ENCODE measurements around the gene CACNB3. TPM values are rescaled to one million over a fixed set of nuclear protein-coding genes. Genes with fewer than 3 reads are reported as not detected.
A peak's percentile ranks its signal among the peaks of the same experiment; 100 is the strongest.
"Not testable (repeated sequence)": the region's sequence is repeated elsewhere in the genome, so short reads cannot be mapped to it uniquely, and the experiment has no call there.

CACNB3 gene
- total and polyA plus RNA-seq, 2 of the 13 experiments (the other 11 are each of a cell fraction or from before 2014, with no cell fraction given): 0.29 to 0.54 TPM

DNA sequence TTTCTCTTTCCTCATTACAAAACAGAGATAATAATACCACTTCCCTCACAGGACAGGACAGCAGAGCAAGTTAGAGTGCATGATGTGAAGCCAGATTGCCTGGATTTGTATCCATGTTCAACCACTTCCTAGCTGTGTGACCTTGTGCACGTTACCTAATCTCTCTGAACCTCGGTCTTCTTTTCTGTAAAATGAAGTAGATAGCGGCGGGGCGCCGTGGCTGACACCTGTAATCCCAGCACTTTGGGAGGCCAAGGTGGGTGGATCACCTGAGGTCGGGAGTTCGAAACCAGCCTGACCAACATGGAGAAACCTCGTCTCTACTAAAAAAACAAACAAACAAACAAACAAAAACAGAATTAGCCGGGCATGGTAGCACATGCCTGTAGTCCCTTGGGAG is 36.6 kb downstream of the CACNB3 start:
- in situ Hi-C loops (cut with HindIII; ENCODE audit: extremely low pct_ligation_motif_present, low pct_unique_long_range_greater_than_20kb): loop anchor here (5.0 kb wide), 2 partner anchors 32 to 82 kb away; no protein-coding TSS in a partner anchor

DNA sequence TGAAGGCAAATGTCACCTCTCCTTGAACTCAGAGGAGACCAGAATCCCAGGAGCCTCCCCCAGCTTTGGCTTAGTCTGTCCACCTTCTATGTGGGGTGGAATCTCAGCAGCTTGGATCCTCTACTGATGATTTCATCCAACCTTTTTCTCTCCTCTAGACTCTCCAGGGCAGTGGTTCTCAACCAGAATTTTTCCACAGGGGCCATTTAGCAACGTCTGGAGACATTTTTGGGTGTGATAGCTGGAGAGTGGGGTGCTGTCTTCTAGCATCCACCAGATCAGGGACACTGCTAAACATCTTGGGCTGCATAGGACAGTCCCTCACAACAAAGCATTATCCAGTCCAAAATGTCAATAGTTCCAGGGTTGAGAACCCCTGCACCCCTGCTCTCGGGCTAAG is 38.1 kb downstream of the CACNB3 start:
- Histone ChIP-seq H3K9ac (ENCODE audit: insufficient read depth, low read depth, low read length) (no peak overlapping the region), H3K79me2 (ENCODE audit: insufficient read depth, low read length) (peaks cover 5% of the 10 kb centered on the region), H3K27me3 (ENCODE audit: control insufficient read depth in 1 of 2, insufficient read depth in 2 of 2, low read length in 2 of 2) (no peaks in the 10 kb centered on the region; a peak in 2 of 5 replicates), H3K27ac (ENCODE audit: extremely low read length, insufficient read depth, low read length) (no peak overlapping the region), H3K9me3 (ENCODE audit: low read length) (no peaks in the 10 kb centered on the region), H3K4me2 (ENCODE audit: low read depth, low read length) (no peak overlapping the region), H4K20me1 (ENCODE audit: insufficient read depth, low read length) (no peaks in the 10 kb centered on the region), H3K36me3 (replicated peaks in 1 of 2; ENCODE audit: control insufficient read depth in 1 of 2, insufficient read depth in 2 of 2, low read length in 2 of 2) (peaks cover 0 to 1% of the 10 kb centered on the region in 2 experiments; a peak in 2 of 5 replicates), H3K4me3 (replicated peaks in 1 of 3; ENCODE audit: insufficient read depth in 1 of 3, low read depth in 2 of 3, low read length in 3 of 3) (no peak overlapping the region), H2AFZ (ENCODE audit: low read length) (no peak overlapping the region), H3K4me1 (ENCODE audit: insufficient read depth, low read length) (peaks cover 13% of the 10 kb centered on the region)
- FAIRE-seq (no peak), DNase-seq (ENCODE audit: low spot score) (no peak), ATAC-seq (no peak)
- intact Hi-C loops (cut with micrococcal nuclease; ENCODE audit: unreplicated experiment) (no loop called here), in situ Hi-C loops (cut with HindIII; ENCODE audit: extremely low pct_ligation_motif_present, low pct_unique_long_range_greater_than_20kb) (no loop called here)
- BruUV-seq (replicated peaks): no TSS peak
- ChIA-PET POLR2A (interaction anchor here (1.4 to 8.2 kb wide), 2 partner anchors 10 to 34 kb away, joined by 4 to 115 read pairs; partner anchors contain the start of gene RND1), CTCF (ENCODE audit: low intra/inter-chr PET ratio, low total read pairs) (no interaction called here)
- 52% methylated on average over 2 of the region's 2 CpGs for WGBS (ENCODE audit: low lambda C conversion rate)
- TF ChIP-seq ZNF737 (CRISPR knock-in tag; IDR thresholded peaks at IDR 0.05; ENCODE audit: borderline replicate concordance): no peak
- TF ChIP-seq, protein P1, sequence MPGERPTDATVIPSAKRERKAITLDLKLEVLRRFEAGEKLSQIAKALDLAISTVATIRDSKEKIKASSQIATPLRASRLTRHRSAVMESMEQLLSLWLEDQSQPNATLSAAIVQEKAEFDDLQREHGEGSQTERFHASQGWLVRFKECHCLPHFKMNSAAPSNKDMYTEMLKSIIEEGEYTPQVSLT (CRISPR knock-in tag; IDR thresholded peaks at IDR 0.05; ENCODE audit: borderline replicate concordance, low read depth): no peak
- no peak for TF ChIP-seq ZNF850 (CRISPR knock-in tag; conservative IDR thresholded peaks at IDR 0.05)
- no peak for TF ChIP-seq ZNF256 (CRISPR knock-in tag; conservative IDR thresholded peaks at IDR 0.05)
- TF ChIP-seq TEAD2 (CRISPR knock-in tag; IDR thresholded peaks at IDR 0.05): no peak
- TF ChIP-seq ZNF530 (CRISPR knock-in tag; IDR thresholded peaks at IDR 0.05; ENCODE audit: low read depth): no peak
- no peak for TF ChIP-seq JDP2 (CRISPR knock-in tag; IDR thresholded peaks at IDR 0.05; ENCODE audit: borderline replicate concordance)
- no peak for TF ChIP-seq ZNF724P (CRISPR knock-in tag; IDR thresholded peaks at IDR 0.05; ENCODE audit: borderline replicate concordance)
- TF ChIP-seq, protein P2, sequence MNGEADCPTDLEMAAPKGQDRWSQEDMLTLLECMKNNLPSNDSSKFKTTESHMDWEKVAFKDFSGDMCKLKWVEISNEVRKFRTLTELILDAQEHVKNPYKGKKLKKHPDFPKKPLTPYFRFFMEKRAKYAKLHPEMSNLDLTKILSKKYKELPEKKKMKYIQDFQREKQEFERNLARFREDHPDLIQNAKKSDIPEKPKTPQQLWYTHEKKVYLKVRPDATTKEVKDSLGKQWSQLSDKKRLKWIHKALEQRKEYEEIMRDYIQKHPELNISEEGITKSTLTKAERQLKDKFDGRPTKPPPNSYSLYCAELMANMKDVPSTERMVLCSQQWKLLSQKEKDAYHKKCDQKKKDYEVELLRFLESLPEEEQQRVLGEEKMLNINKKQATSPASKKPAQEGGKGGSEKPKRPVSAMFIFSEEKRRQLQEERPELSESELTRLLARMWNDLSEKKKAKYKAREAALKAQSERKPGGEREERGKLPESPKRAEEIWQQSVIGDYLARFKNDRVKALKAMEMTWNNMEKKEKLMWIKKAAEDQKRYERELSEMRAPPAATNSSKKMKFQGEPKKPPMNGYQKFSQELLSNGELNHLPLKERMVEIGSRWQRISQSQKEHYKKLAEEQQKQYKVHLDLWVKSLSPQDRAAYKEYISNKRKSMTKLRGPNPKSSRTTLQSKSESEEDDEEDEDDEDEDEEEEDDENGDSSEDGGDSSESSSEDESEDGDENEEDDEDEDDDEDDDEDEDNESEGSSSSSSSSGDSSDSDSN (CRISPR knock-in tag; IDR thresholded peaks at IDR 0.05): no peak
- TF ChIP-seq EED (CRISPR knock-in tag; IDR thresholded peaks at IDR 0.05): no peak
- no peak for TF ChIP-seq SIN3B (IDR thresholded peaks at IDR 0.05; ENCODE audit: low read length)

More for the DNA sequence above, 36.6 kb downstream of the CACNB3 start:
- H2AFZ ChIP-seq (ENCODE audit: low read length); H3K4me2 ChIP-seq (ENCODE audit: low read depth, low read length); FAIRE-seq; H3K36me3 ChIP-seq (replicated peaks in 1 of 2; ENCODE audit: control insufficient read depth in 1 of 2, insufficient read depth in 2 of 2, low read length in 2 of 2); BruUV-seq (replicated peaks); H4K20me1 ChIP-seq (ENCODE audit: insufficient read depth, low read length); H3K9ac ChIP-seq (ENCODE audit: insufficient read depth, low read depth, low read length); ATAC-seq; H3K27ac ChIP-seq (ENCODE audit: extremely low read length, insufficient read depth, low read length); intact Hi-C loops (cut with micrococcal nuclease; ENCODE audit: unreplicated experiment); H3K4me3 ChIP-seq (replicated peaks in 1 of 3; ENCODE audit: insufficient read depth in 1 of 3, low read depth in 2 of 3, low read length in 3 of 3); DNase-seq (ENCODE audit: low spot score); H3K9me3 ChIP-seq (ENCODE audit: low read length); H3K27me3 ChIP-seq (ENCODE audit: control insufficient read depth in 1 of 2, insufficient read depth in 2 of 2, low read length in 2 of 2): not testable (repeated sequence)
- ChIA-PET POLR2A (interaction anchor here (8.2 kb wide), 1 partner anchor 12 kb away, joined by 115 read pairs; the partner anchor contains the start of gene RND1), CTCF (ENCODE audit: low intra/inter-chr PET ratio, low total read pairs) (interaction anchor here (3.9 kb wide), 1 partner anchor 32 kb away, joined by 16 read pairs; no protein-coding TSS in a partner anchor)
- peak; percentile 85 for TF ChIP-seq ZNF768 (CRISPR knock-in tag; IDR thresholded peaks at IDR 0.05)
- TF ChIP-seq, protein P3, sequence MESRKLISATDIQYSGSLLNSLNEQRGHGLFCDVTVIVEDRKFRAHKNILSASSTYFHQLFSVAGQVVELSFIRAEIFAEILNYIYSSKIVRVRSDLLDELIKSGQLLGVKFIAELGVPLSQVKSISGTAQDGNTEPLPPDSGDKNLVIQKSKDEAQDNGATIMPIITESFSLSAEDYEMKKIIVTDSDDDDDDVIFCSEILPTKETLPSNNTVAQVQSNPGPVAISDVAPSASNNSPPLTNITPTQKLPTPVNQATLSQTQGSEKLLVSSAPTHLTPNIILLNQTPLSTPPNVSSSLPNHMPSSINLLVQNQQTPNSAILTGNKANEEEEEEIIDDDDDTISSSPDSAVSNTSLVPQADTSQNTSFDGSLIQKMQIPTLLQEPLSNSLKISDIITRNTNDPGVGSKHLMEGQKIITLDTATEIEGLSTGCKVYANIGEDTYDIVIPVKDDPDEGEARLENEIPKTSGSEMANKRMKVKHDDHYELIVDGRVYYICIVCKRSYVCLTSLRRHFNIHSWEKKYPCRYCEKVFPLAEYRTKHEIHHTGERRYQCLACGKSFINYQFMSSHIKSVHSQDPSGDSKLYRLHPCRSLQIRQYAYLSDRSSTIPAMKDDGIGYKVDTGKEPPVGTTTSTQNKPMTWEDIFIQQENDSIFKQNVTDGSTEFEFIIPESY (CRISPR knock-in tag; IDR thresholded peaks at IDR 0.05): peak; percentile 58; the same call in 1 of the 2 replicates
- peaks cover 21% of the 10 kb centered on the region for H3K4me1 ChIP-seq (ENCODE audit: insufficient read depth, low read length)
- WGBS (ENCODE audit: low lambda C conversion rate): 78% methylated on average over 10 of the region's 10 CpGs
- peaks cover 20% of the 10 kb centered on the region for H3K79me2 ChIP-seq (ENCODE audit: insufficient read depth, low read length)
